ENCODE data around the gene PKDCC.

PKDCC gene

GRCh38 chr2:42103829-42104228 lies 56.0 kb downstream of the PKDCC start:
- TF ChIP-seq CTCF (IDR thresholded peaks at IDR 0.05; ENCODE audit: low read depth, low read length) = no peak
- H3K4me1 ChIP-seq = peaks cover 7% of the 10 kb centered on the region
- no peaks in the 10 kb centered on the region for H3K27me3 ChIP-seq
- H3K36me3 ChIP-seq = no peaks in the 10 kb centered on the region
- no peak overlapping the region for H3K4me3 ChIP-seq (ENCODE audit: low read depth, low read length)
- no peaks in the 10 kb centered on the region; the same call in 1 of the 2 replicates for H3K9me3 ChIP-seq
- DNase-seq = no peak

- no peak for TF ChIP-seq CTCF (IDR thresholded peaks at IDR 0.05; ENCODE audit: low read depth, low read length)
- Histone ChIP-seq H3K9me3 (no peaks in the 10 kb centered on the region; the same call in 1 of the 2 replicates), H3K36me3 (no peaks in the 10 kb centered on the region), H3K4me1 (peaks cover 7% of the 10 kb centered on the region), H3K27me3 (no peaks in the 10 kb centered on the region), H3K4me3 (ENCODE audit: low read depth, low read length) (no peak overlapping the region)
- no peak for DNase-seq
Observed at GRCh38 chr2:42104621-42105020, 56.8 kb downstream of the PKDCC start.

GRCh38 chr2:42105330-42106256 lies 57.8 kb downstream of the PKDCC start:
- DNase-seq = no peak
- no peak for TF ChIP-seq CTCF (IDR thresholded peaks at IDR 0.05; ENCODE audit: low read depth, low read length)
- Histone ChIP-seq H3K9me3 (no peaks in the 10 kb centered on the region), H3K27me3 (no peaks in the 10 kb centered on the region), H3K4me1 (peaks cover 9% of the 10 kb centered on the region), H3K4me3 (ENCODE audit: low read depth, low read length) (no peak overlapping the region), H3K36me3 (no peaks in the 10 kb centered on the region)

- Histone ChIP-seq H3K9me3 (no peaks in the 10 kb centered on the region), H3K4me1 (peaks cover 13% of the 10 kb centered on the region), H3K4me3 (ENCODE audit: low read depth, low read length) (no peak overlapping the region), H3K36me3 (no peaks in the 10 kb centered on the region), H3K27me3 (no peaks in the 10 kb centered on the region)
- no peak for TF ChIP-seq CTCF (IDR thresholded peaks at IDR 0.05; ENCODE audit: low read depth, low read length)
- DNase-seq = no peak
Observed at GRCh38 chr2:42106257-42106816, 58.5 kb downstream of the PKDCC start.

GRCh38 chr2:42107249-42108042 lies 59.6 kb downstream of the PKDCC start:
- no peak for TF ChIP-seq CTCF (IDR thresholded peaks at IDR 0.05; ENCODE audit: low read depth, low read length)
- no peak overlapping the region for H3K4me3 ChIP-seq (ENCODE audit: low read depth, low read length)
- H3K27me3 ChIP-seq = no peaks in the 10 kb centered on the region
- no peaks in the 10 kb centered on the region for H3K36me3 ChIP-seq
- DNase-seq = no peak
- H3K4me1 ChIP-seq = peaks cover 13% of the 10 kb centered on the region
- H3K9me3 ChIP-seq = no peaks in the 10 kb centered on the region

All from BE2C (cell line).